ENCODE measurements around the gene TMEM132D.
"Not testable (repeated sequence)": the region's sequence is repeated elsewhere in the genome, so short reads cannot be mapped to it uniquely, and the experiment has no call there.

Gene TMEM132D

GRCh38 chr12:129903092-129903945 lies 506 bp downstream of the TMEM132D start:
- no peak for DNase-seq (ENCODE audit: low read depth, low spot score)
- no peaks in the 10 kb centered on the region for H3K27me3 ChIP-seq (ENCODE audit: control insufficient read depth, insufficient read depth, low read length)
- H3K4me3 ChIP-seq (ENCODE audit: low read length), result no peak overlapping the region
- WGBS (ENCODE audit: insufficient coverage, insufficient read length), result no CpG with 5 or more reads among the region's 93 CpGs
- no peak overlapping the region for H3K27ac ChIP-seq (ENCODE audit: low read length)
- peaks cover 6% of the 10 kb centered on the region for H3K9me3 ChIP-seq (ENCODE audit: control insufficient read depth, insufficient read depth, low read length)
- H3K4me1 ChIP-seq (ENCODE audit: control insufficient read depth, insufficient read depth, low read length), result no peaks in the 10 kb centered on the region
- no peaks in the 10 kb centered on the region for H3K36me3 ChIP-seq (ENCODE audit: control insufficient read depth, insufficient read depth, low read length)

- WGBS (ENCODE audit: insufficient coverage, insufficient read length), result no CpG with 5 or more reads among the region's 19 CpGs
- H3K4me3 ChIP-seq (ENCODE audit: low read length), result no peak overlapping the region
- no peaks in the 10 kb centered on the region for H3K27me3 ChIP-seq (ENCODE audit: control insufficient read depth, insufficient read depth, low read length)
- peaks cover 6% of the 10 kb centered on the region for H3K9me3 ChIP-seq (ENCODE audit: control insufficient read depth, insufficient read depth, low read length)
- DNase-seq (ENCODE audit: low read depth, low spot score), result no peak
- no peak overlapping the region for H3K27ac ChIP-seq (ENCODE audit: low read length)
- no peaks in the 10 kb centered on the region for H3K4me1 ChIP-seq (ENCODE audit: control insufficient read depth, insufficient read depth, low read length)
- H3K36me3 ChIP-seq (ENCODE audit: control insufficient read depth, insufficient read depth, low read length), result no peaks in the 10 kb centered on the region
These were observed 1.3 kb downstream of the TMEM132D start for GRCh38 chr12:129902371-129903091.

- H3K4me3 ChIP-seq (ENCODE audit: low read length), result no peak overlapping the region
- WGBS (ENCODE audit: insufficient coverage, insufficient read length), result no CpG with 5 or more reads among the region's 2 CpGs
- H3K9me3 ChIP-seq (ENCODE audit: control insufficient read depth, insufficient read depth, low read length), result peaks cover 4% of the 10 kb centered on the region
These were observed 2.6 kb downstream of the TMEM132D start for GRCh38 chr12:129901254-129901653.

GRCh38 chr12:129900306-129900705 lies 3.5 kb downstream of the TMEM132D start:
- no CpG with 5 or more reads among the region's 10 CpGs for WGBS (ENCODE audit: insufficient coverage, insufficient read length)
- Histone ChIP-seq H3K36me3 (ENCODE audit: control insufficient read depth, insufficient read depth, low read length) (no peaks in the 10 kb centered on the region), H3K4me1 (ENCODE audit: control insufficient read depth, insufficient read depth, low read length) (no peaks in the 10 kb centered on the region), H3K9me3 (ENCODE audit: control insufficient read depth, insufficient read depth, low read length) (peaks cover 6% of the 10 kb centered on the region), H3K27ac (ENCODE audit: low read length) (no peak overlapping the region), H3K4me3 (ENCODE audit: low read length) (no peak overlapping the region), H3K27me3 (ENCODE audit: control insufficient read depth, insufficient read depth, low read length) (no peaks in the 10 kb centered on the region)
- no peak for DNase-seq (ENCODE audit: low read depth, low spot score)

More at GRCh38 chr12:129901254-129901653, 2.6 kb downstream of the TMEM132D start:
- no peaks in the 10 kb centered on the region for H3K4me1 ChIP-seq (ENCODE audit: control insufficient read depth, insufficient read depth, low read length)
- H3K27ac ChIP-seq (ENCODE audit: low read length), result no peak overlapping the region
- DNase-seq (ENCODE audit: low read depth, low spot score), result no peak
- H3K36me3 ChIP-seq (ENCODE audit: control insufficient read depth, insufficient read depth, low read length), result no peaks in the 10 kb centered on the region
- no peaks in the 10 kb centered on the region for H3K27me3 ChIP-seq (ENCODE audit: control insufficient read depth, insufficient read depth, low read length)

GRCh38 chr12:129899045-129899444 lies 4.8 kb downstream of the TMEM132D start:
- not testable (repeated sequence) for DNase-seq (ENCODE audit: low read depth, low spot score); H3K27ac ChIP-seq (ENCODE audit: low read length); H3K4me1 ChIP-seq (ENCODE audit: control insufficient read depth, insufficient read depth, low read length); H3K4me3 ChIP-seq (ENCODE audit: low read length); H3K9me3 ChIP-seq (ENCODE audit: control insufficient read depth, insufficient read depth, low read length); H3K36me3 ChIP-seq (ENCODE audit: control insufficient read depth, insufficient read depth, low read length); H3K27me3 ChIP-seq (ENCODE audit: control insufficient read depth, insufficient read depth, low read length)
- no CpG with 5 or more reads among the region's 1 CpG for WGBS (ENCODE audit: insufficient coverage, insufficient read length)

GRCh38 chr12:129893691-129894090 lies 10.1 kb downstream of the TMEM132D start:
- no peaks in the 10 kb centered on the region for H3K4me1 ChIP-seq (ENCODE audit: control insufficient read depth, insufficient read depth, low read length)
- no peak for DNase-seq (ENCODE audit: low read depth, low spot score)
- H3K4me3 ChIP-seq (ENCODE audit: low read length), result no peak overlapping the region
- WGBS (ENCODE audit: insufficient coverage, insufficient read length), result no CpG with 5 or more reads among the region's 4 CpGs
- H3K27me3 ChIP-seq (ENCODE audit: control insufficient read depth, insufficient read depth, low read length), result no peaks in the 10 kb centered on the region
- no peak overlapping the region for H3K27ac ChIP-seq (ENCODE audit: low read length)
- H3K9me3 ChIP-seq (ENCODE audit: control insufficient read depth, insufficient read depth, low read length), result peaks cover 20% of the 10 kb centered on the region
- no peaks in the 10 kb centered on the region for H3K36me3 ChIP-seq (ENCODE audit: control insufficient read depth, insufficient read depth, low read length)

- no peaks in the 10 kb centered on the region for H3K4me1 ChIP-seq (ENCODE audit: control insufficient read depth, insufficient read depth, low read length)
- no peak for DNase-seq (ENCODE audit: low read depth, low spot score)
- H3K36me3 ChIP-seq (ENCODE audit: control insufficient read depth, insufficient read depth, low read length), result no peaks in the 10 kb centered on the region
- H3K27ac ChIP-seq (ENCODE audit: low read length), result no peak overlapping the region
- WGBS (ENCODE audit: insufficient coverage, insufficient read length), result no CpG with 5 or more reads among the region's 4 CpGs
- H3K9me3 ChIP-seq (ENCODE audit: control insufficient read depth, insufficient read depth, low read length), result peaks cover 18% of the 10 kb centered on the region
- H3K27me3 ChIP-seq (ENCODE audit: control insufficient read depth, insufficient read depth, low read length), result no peaks in the 10 kb centered on the region
- no peak overlapping the region for H3K4me3 ChIP-seq (ENCODE audit: low read length)
These were observed 16.7 kb downstream of the TMEM132D start for GRCh38 chr12:129887101-129887500.

GRCh38 chr12:129886541-129886940 lies 17.3 kb downstream of the TMEM132D start:
- Histone ChIP-seq H3K36me3 (ENCODE audit: control insufficient read depth, insufficient read depth, low read length) (no peaks in the 10 kb centered on the region), H3K27ac (ENCODE audit: low read length) (no peak overlapping the region), H3K9me3 (ENCODE audit: control insufficient read depth, insufficient read depth, low read length) (peaks cover 18% of the 10 kb centered on the region), H3K4me3 (ENCODE audit: low read length) (no peak overlapping the region), H3K4me1 (ENCODE audit: control insufficient read depth, insufficient read depth, low read length) (no peaks in the 10 kb centered on the region), H3K27me3 (ENCODE audit: control insufficient read depth, insufficient read depth, low read length) (no peaks in the 10 kb centered on the region)
- no CpG with 5 or more reads among the region's 5 CpGs for WGBS (ENCODE audit: insufficient coverage, insufficient read length)
- no peak for DNase-seq (ENCODE audit: low read depth, low spot score)

GRCh38 chr12:129885287-129885686 lies 18.5 kb downstream of the TMEM132D start:
- no CpG with 5 or more reads among the region's 3 CpGs for WGBS (ENCODE audit: insufficient coverage, insufficient read length)
- Histone ChIP-seq H3K4me1 (ENCODE audit: control insufficient read depth, insufficient read depth, low read length) (no peaks in the 10 kb centered on the region), H3K4me3 (ENCODE audit: low read length) (no peak overlapping the region), H3K9me3 (ENCODE audit: control insufficient read depth, insufficient read depth, low read length) (peaks cover 10% of the 10 kb centered on the region), H3K27ac (ENCODE audit: low read length) (no peak overlapping the region), H3K27me3 (ENCODE audit: control insufficient read depth, insufficient read depth, low read length) (no peaks in the 10 kb centered on the region), H3K36me3 (ENCODE audit: control insufficient read depth, insufficient read depth, low read length) (no peaks in the 10 kb centered on the region)
- DNase-seq (ENCODE audit: low read depth, low spot score), result no peak

GRCh38 chr12:129877411-129877810 lies 26.4 kb downstream of the TMEM132D start:
- H3K36me3 ChIP-seq (ENCODE audit: control insufficient read depth, insufficient read depth, low read length), result no peaks in the 10 kb centered on the region
- H3K4me1 ChIP-seq (ENCODE audit: control insufficient read depth, insufficient read depth, low read length), result no peaks in the 10 kb centered on the region
- H3K9me3 ChIP-seq (ENCODE audit: control insufficient read depth, insufficient read depth, low read length), result peaks cover 23% of the 10 kb centered on the region
- H3K4me3 ChIP-seq (ENCODE audit: low read length), result no peak overlapping the region
- H3K27ac ChIP-seq (ENCODE audit: low read length), result no peak overlapping the region
- no peak for DNase-seq (ENCODE audit: low read depth, low spot score)
- no CpG with 5 or more reads among the region's 11 CpGs for WGBS (ENCODE audit: insufficient coverage, insufficient read length)
- no peaks in the 10 kb centered on the region for H3K27me3 ChIP-seq (ENCODE audit: control insufficient read depth, insufficient read depth, low read length)

Data from iPS DF 6.9 (cell line).